Skeletal muscle cell (primary cell): Measurements from ENCODE around the gene ABHD13.

ENCODE experiments used
- DNase-seq: peaks from one replicate; pipeline ENCODE4 v3.0.0-alpha.2; 2010; ENCODE audit warnings: low read depth
- H3K4me3 ChIP-seq: 2 replicates; pipeline ENCODE4 v1.5.1; 2011; ENCODE audit warnings: low read depth, mild to moderate bottlenecking, control low read depth, low read length, moderate library complexity

Gene ABHD13

DNA sequence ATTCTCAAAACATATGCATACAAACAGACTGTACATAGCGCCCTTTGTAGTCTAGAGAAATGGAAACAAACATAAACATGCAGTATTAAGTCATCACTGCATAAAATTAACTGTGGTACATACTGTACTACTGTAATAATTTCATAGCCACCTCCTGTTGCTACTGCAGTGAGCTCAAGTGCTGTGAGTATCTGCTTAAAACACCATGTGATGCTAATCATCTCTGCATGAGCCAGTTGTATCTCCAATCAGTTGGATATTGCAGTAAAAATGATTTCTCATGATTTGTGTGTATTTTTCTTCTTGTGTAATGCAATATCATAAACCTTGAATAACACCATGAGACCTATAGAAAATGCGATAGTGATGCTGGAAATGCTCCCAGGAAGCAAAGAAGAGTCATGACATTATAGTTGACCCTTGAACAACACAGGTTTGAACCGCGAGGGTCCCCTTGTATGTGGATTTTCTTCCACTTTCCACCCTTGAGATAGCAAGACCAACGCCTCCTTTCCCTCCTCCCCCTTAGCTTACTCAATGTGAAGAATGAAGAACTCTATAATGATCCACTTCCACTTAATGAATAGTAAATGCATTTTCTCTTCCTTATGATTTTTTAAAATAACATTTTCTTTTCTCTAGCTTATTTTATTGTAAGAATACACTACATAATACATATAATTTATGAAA lies 55.4 kb downstream of the ABHD13 start:
- no peak overlapping the region for H3K4me3 ChIP-seq
- DNase-seq: no peak

DNA sequence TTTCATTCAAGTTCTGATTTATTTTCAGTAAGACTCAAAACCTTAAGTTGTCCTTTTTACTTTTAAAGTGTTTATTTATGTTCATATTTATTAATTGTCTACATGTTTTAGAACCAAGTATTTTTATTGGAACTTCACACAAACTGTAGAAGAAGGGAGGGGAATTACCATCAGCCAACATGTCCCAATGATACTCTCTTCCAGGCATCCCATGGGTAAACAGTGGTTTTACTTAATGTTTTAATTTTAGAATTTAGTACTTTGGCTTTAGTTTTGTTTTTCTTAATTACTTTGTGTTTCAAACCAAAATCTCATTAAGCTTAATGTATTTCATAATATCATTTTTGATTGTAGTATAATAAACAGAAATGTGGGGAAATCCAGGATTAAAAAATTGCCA lies 56.5 kb downstream of the ABHD13 start:
- DNase-seq: no peak
- no peak overlapping the region for H3K4me3 ChIP-seq

DNA sequence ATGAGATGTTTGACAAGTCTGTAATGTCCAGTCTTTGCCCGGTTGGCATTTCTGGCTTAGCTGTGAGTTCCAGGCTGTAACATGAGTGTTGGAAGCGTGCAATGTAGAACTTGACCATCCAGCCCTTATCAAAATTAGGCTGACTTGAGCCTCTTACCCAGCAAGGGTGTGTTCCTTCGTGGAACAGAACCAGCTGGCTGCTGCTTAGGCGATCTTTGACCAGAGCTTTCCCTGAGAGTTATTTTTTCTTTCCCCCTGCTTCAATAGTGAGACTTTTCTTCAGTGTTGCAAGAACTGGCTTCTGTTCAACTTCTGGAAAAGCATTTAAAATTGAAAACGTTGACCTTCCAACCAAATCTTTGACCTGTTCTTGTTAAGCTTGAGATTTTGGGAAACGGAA lies 57.9 kb downstream of the ABHD13 start:
- no peak for DNase-seq
- H3K4me3 ChIP-seq: no peak overlapping the region

DNA sequence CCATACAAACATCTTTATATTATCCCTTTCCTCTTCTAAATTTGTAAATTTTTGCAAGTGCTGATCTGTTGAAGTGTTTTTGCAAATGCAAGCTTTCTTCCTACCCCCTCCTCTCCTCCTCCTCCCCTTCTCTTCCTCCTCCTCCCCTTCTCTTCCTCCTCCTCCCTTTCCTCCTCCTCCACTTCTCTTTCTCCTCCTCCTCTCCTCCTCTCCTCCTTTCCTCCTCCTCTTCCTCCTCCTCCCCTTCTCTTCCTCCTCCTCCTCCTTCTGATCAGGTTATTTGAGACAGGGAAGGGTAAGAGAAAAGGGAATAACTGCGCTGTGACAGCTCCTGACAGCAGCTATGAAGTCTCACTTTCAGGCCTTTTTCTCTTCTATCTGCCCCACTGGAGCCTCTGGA lies 60.3 kb downstream of the ABHD13 start:
- DNase-seq: no peak
- H3K4me3 ChIP-seq: no peak overlapping the region

DNA sequence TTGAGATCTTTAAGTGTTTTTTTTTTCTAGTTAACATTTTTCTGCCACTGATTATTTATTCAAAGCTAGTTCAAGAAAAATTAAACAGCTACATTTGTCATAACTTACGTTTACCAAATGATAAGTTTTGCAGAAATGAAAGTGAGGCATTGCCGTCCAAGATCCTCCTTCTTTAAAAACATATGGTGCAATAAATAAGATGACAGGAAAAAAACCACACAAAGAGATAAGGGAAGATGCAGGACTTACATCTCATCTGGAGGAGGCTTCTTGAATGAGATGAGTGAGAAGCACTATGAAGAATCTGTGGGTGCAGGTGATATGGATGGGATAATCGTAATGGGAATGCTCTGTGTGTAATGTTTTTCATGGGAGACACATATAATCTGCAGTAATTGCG lies 63.7 kb downstream of the ABHD13 start:
- H3K4me3 ChIP-seq: no peak overlapping the region
- DNase-seq: no peak

DNA sequence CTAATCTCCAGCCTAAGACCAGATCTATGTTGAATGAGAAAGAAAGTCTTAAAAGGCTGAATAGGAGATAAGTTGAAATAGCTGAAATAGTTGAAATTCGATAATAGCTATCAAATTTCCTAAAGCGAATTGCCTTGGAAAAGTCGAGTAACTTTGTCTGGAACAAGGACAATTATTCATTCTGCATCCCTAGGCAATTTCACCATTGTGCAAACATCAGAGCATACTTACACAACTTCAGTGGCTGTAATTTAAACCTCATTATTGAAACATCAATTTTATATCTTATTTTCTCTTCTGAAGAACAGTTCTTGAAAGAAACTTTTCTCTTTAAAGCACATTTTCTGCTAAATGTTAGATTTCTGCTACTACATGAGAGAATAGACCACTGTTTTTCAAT lies 64.9 kb downstream of the ABHD13 start:
- H3K4me3 ChIP-seq: no peak overlapping the region

More for the DNA sequence above, 64.9 kb downstream of the ABHD13 start:
- no peak for DNase-seq
